KMS-11 (cell line): ENCODE results near the gene ACTR8.

Source experiments
- H2AFZ ChIP-seq: fragments of 200-600 bp; sonication (generic); 2 replicates; pipeline ENCODE4 v1.6.1; 2016; ENCODE audit warnings: antibody characterized with exemption, mixed run types, low read depth
- H3K27ac ChIP-seq: fragments of 200-600 bp; sonication (generic); 2 replicates; pipeline ENCODE4 v1.6.1; 2016; ENCODE audit warnings: mild to moderate bottlenecking, mixed run types
- H3K27me3 ChIP-seq: fragments of 200-600 bp; sonication (generic); 2 replicates; pipeline ENCODE4 v1.6.1; 2017; ENCODE audit warnings: mild to moderate bottlenecking, low read depth, mixed run types, moderate library complexity; ENCODE audit not compliant: insufficient read depth
- H3K36me3 ChIP-seq: fragments of 200-600 bp; sonication (generic); 2 replicates; pipeline ENCODE4 v1.6.1; 2017; ENCODE audit warnings: mild to moderate bottlenecking, mixed run types; ENCODE audit not compliant: insufficient read depth
- H3K4me1 ChIP-seq: fragments of 200-600 bp; sonication (generic); 2 replicates; pipeline ENCODE4 v1.6.1; 2016; ENCODE audit warnings: mild to moderate bottlenecking, low read depth, mixed run types; ENCODE audit not compliant: poor library complexity, severe bottlenecking
- H3K4me2 ChIP-seq: fragments of 200-600 bp; sonication (generic); 2 replicates; pipeline ENCODE4 v1.7.0; 2016; ENCODE audit warnings: mild to moderate bottlenecking, mixed run types
- H3K4me3 ChIP-seq: fragments of 200-600 bp; sonication (generic); IDR thresholded peaks from 2 replicates; pipeline ENCODE4 v1.6.1; 2017; ENCODE audit warnings: low read depth, low read length, mixed read lengths; ENCODE audit not compliant: insufficient read depth
- H3K79me2 ChIP-seq: fragments of 200-600 bp; sonication (generic); 2 replicates; pipeline ENCODE4 v1.6.1; 2016; ENCODE audit warnings: low read depth, mixed run types; ENCODE audit not compliant: insufficient read depth
- H3K9ac ChIP-seq: fragments of 200-600 bp; sonication (generic); 2 replicates; pipeline ENCODE4 v1.6.1; 2016; ENCODE audit warnings: mild to moderate bottlenecking, mixed run types
- H4K20me1 ChIP-seq: fragments of 200-600 bp; sonication (generic); 2 replicates; pipeline ENCODE4 v1.6.1; 2016; ENCODE audit warnings: mild to moderate bottlenecking, mixed run types; ENCODE audit not compliant: insufficient read depth
- TF ChIP-seq, protein P1 (sequence below): fragments of 200-600 bp; sonication (generic); conservative IDR thresholded peaks from 2 replicates; pipeline ENCODE4 v1.6.1; 2017; ENCODE audit warnings: low read depth, mild to moderate bottlenecking, antibody characterized with exemption, low read length, moderate library complexity, mixed read lengths

Gene ACTR8

GRCh38 chr3:53819163-53819868 lies 62.6 kb downstream of the ACTR8 start:
- Histone ChIP-seq H3K4me2 (no peak overlapping the region), H3K4me1 (no peaks in the 10 kb centered on the region), H4K20me1 (no peaks in the 10 kb centered on the region), H3K27me3 (no peaks in the 10 kb centered on the region), H3K9ac (no peak overlapping the region), H3K4me3 (no peak overlapping the region), H2AFZ (no peak overlapping the region), H3K36me3 (no peaks in the 10 kb centered on the region), H3K27ac (no peak overlapping the region), H3K79me2 (no peaks in the 10 kb centered on the region)
- TF ChIP-seq, protein P1, sequence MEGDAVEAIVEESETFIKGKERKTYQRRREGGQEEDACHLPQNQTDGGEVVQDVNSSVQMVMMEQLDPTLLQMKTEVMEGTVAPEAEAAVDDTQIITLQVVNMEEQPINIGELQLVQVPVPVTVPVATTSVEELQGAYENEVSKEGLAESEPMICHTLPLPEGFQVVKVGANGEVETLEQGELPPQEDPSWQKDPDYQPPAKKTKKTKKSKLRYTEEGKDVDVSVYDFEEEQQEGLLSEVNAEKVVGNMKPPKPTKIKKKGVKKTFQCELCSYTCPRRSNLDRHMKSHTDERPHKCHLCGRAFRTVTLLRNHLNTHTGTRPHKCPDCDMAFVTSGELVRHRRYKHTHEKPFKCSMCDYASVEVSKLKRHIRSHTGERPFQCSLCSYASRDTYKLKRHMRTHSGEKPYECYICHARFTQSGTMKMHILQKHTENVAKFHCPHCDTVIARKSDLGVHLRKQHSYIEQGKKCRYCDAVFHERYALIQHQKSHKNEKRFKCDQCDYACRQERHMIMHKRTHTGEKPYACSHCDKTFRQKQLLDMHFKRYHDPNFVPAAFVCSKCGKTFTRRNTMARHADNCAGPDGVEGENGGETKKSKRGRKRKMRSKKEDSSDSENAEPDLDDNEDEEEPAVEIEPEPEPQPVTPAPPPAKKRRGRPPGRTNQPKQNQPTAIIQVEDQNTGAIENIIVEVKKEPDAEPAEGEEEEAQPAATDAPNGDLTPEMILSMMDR, result no peak

GRCh38 chr3:53818221-53819162 lies 63.5 kb downstream of the ACTR8 start:
- H2AFZ ChIP-seq, result no peak overlapping the region
- no peaks in the 10 kb centered on the region for H4K20me1 ChIP-seq
- no peak overlapping the region for H3K4me2 ChIP-seq
- no peak overlapping the region for H3K27ac ChIP-seq
- no peaks in the 10 kb centered on the region for H3K27me3 ChIP-seq
- no peaks in the 10 kb centered on the region for H3K36me3 ChIP-seq
- H3K9ac ChIP-seq, result no peak overlapping the region
- no peaks in the 10 kb centered on the region for H3K4me1 ChIP-seq
- no peaks in the 10 kb centered on the region for H3K79me2 ChIP-seq
- H3K4me3 ChIP-seq, result no peak overlapping the region
- TF ChIP-seq, protein P1, result no peak

DNA sequence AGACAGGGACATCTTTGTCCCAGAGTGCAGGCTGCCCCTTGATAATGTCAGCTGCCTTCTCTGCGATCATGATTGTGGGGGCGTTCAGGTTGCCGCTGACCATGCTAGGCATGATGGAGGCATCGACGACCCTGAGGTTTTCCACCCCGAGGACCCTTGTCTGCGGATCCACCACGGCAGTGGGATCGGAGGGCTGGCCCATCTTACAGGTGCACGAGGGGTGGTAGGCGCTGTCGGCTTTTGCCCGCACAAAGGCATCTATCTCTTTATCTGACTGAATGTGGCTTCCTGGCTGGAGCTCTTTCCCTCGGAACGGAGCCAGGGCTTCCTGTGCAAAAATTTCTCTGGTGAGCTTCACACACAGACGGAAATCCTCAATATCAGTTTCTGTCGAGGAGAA lies 64.1 kb downstream of the ACTR8 start:
- Histone ChIP-seq H2AFZ (no peak overlapping the region), H3K9ac (no peak overlapping the region), H3K79me2 (no peaks in the 10 kb centered on the region), H3K27ac (no peak overlapping the region), H3K27me3 (no peaks in the 10 kb centered on the region), H3K4me3 (no peak overlapping the region), H3K36me3 (no peaks in the 10 kb centered on the region), H4K20me1 (no peaks in the 10 kb centered on the region), H3K4me2 (no peak overlapping the region), H3K4me1 (no peaks in the 10 kb centered on the region)
- TF ChIP-seq, protein P1, result no peak

- Histone ChIP-seq H3K9ac (no peak overlapping the region), H3K4me1 (no peaks in the 10 kb centered on the region), H3K4me3 (no peak overlapping the region), H3K4me2 (no peak overlapping the region), H2AFZ (no peak overlapping the region), H3K27me3 (no peaks in the 10 kb centered on the region), H3K36me3 (no peaks in the 10 kb centered on the region), H4K20me1 (no peaks in the 10 kb centered on the region), H3K79me2 (no peaks in the 10 kb centered on the region), H3K27ac (no peak overlapping the region)
- TF ChIP-seq, protein P1, result no peak
Measured at GRCh38 chr3:53817211-53817610, 64.7 kb downstream of the ACTR8 start.
